Measurements from ENCODE around the gene MAFG.

Gene MAFG

DNA sequence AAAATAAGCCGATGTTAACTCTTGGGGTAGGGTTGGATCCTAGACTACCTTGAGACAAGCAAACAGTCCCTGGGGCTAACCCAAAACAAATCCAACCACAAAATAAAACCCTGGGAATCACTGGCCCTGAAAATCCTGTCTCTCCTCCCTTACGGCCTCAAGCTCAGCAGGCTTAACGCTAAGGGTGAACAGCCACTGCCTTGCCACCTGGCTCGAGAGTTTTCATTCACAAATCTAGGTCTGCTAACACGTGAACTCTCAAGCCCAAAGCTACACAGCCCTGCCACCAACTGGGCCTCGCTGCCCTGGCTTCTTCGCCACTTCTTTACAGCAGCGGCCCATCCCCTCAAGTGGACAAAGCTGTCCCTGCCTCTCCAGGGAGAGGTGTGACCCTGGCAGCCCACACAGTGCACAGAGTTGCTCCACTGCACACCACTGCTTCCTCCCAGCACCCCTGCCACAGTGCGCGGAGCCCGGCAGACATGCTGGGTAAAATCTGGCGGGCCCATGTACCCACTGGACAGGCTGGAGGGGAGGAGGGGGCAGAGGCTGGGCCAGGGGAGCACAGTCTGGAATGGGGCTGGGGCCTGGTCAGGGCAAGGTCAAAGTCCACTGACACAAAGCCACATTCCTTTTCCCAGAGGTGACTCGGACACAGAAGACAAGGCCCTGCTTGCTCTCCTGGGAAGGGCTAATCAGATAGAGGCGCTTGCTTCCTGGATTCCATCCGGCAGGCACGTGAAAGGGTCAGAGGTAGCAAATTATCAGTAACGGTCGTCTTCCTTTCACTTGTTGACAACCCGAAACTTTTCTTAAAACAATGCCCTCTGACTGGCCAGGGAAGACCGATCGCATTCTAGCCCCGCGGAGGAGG, 17.3 kb downstream of the MAFG start:
- no peak for DNase-seq (ENCODE audit: low spot score)

- DNase-seq (ENCODE audit: low spot score) = no peak
Measured at GRCh38 chr17:81909231-81909630, 18.3 kb downstream of the MAFG start.

GRCh38 chr17:81908793-81909192, 18.7 kb downstream of the MAFG start:
- DNase-seq (ENCODE audit: low spot score) = no peak

GRCh38 chr17:81907219-81908145, 20.1 kb downstream of the MAFG start:
- no peak for DNase-seq (ENCODE audit: low spot score)

DNA sequence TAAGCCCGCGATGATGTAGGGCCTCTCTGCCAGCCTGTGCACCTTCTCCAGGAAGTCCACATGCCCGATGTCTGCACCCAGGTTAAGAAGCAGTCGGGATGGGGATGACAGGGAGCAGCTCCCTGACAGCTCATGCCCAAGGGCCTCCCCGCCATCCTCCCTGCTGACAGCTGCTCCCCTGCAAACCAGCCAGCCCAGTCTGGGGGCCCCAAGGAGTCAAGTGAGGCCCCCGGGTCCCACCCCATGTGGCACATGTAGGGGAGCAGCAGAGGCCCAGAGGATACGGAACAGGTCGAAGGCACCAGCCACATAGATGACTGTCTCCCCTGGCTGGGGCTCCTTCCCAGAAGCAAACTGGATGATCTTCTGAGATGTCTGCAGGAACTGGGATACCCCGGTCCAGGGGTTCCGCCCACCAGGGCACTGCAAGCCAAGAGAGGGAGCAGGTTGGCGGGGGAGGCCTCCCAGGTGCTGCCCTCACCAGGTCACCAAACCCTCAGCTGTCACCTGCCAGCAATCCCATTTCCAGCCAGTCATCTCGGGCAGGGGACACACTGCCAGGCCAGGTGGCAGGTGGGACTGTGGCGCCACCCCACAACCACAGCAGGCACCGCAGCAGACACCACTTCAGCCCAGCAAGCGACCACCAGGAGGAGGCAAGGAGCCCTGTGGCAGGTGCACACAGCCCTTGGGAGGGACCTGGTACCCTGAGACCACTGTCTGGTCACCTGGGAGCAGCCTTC, 20.9 kb downstream of the MAFG start:
- no peak for DNase-seq (ENCODE audit: low spot score)

DNA sequence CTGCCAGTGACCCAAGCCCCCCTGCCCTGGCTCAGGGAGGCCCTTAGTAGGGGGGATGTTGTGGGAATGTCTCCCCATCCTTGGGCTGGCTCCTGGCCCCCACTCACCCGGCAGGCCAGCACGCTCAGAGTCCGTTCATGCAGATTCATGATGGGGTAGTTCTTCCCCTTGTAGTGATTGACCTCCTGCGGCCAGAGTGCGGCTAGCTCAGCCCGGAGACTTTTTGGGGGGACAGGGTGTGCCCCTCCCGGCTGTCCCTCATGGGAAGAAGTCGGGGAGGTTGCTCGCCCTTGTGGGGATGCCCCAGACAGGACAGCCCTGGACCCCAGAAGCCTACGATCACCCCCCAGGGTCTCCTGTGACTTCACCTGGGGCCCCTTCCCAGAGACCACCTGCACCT, 21.5 kb downstream of the MAFG start:
- DNase-seq (ENCODE audit: low spot score) = no peak

GRCh38 chr17:81905424-81905875, 22.1 kb downstream of the MAFG start:
- DNase-seq (ENCODE audit: low spot score) = no peak

DNA sequence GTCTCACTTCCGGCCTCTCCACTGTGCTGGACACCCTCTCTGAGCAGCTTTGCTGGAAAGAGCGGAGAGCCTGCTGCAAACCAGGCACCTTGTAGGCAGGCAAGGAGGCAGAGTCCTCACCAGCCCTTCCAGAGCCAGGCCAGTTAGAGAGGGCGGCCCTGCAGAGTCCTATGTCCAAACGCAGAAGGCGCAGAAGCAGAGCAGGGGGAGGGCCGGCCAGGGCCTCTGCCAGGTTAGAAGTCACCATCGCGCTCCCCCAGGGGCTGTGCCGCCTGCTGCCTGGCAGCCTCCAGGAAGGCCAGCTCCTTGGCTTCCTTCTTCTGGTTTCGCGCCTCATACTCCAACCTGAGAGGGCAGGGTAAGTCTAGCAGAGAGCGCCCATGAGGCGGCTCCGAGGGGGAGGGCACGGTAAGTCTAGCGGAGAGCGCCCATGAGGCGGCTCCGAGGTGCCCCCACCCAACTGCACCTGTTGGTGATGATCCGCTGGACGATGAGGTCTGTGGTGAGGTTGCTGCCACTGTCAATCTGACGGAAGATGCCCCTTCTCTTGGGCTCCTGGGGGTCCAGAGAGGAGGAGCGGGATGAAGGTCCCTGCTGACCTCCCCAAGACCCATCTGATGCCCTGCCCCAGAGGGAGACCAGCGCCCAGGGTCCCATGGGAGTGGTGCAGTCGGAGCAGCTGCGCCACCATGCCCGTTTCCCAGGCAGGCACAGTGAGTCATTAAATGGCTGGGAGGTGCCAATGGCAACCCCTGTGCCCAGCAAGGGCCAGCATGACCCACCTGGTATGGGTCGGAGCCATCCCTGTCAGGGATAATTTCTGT, 22.7 kb downstream of the MAFG start:
- DNase-seq (ENCODE audit: low spot score) = no peak

DNA sequence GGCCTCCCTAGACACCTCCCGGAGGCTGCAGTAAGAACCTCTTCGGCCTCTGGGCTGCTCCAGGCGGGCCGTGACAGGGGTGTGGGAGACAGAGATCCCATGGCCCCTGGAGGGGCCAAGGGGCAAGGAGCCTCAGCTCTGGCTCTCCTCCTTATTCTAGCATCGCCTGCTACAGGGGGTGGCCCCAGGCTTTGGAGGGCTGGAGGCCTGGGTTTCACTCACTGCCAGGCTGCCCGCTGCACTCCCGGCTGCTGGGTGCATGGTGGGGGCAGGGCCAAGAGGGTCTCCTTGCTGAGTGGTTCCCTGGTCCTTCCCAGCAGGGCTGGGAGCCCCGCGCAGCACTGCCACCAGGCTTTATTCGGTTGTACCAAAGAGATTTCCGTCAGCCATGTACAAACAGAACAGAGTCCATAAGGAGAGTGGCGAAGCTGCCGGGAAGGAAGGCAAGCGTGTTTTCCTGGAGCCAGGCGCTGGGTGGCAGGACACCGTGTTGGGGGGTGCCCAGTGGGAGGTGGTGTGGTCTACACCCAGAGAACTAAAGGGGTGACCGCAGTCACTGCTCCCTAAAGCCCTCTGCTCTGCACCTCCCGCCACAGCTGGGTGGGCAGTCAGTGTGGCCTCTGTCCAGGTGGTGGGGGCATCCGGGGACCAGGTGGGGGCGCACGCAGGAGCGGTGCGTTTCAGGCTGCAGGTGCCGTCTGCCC, 23.5 kb downstream of the MAFG start:
- no peak for DNase-seq (ENCODE audit: low spot score)

DNA sequence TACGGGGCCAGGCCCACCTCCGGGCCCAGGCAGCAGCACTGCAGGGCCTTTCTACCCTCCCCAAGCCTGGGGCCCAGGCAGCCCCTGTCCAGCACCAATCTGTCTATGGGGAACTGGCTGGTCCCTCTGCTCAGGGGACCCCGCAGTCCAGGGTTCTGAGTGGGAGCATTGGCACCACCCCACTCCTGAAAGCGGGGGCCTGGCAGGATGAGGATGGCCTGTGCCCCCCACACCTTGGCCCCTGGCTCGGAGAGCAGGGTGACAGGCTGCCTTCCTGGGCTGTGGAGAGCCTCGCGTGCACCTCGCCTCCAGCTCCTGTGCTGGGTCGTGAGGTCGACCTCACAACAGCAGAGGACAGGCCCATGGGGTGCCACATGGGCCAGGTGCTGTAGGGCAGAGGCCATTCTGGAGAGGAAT, 24.1 kb downstream of the MAFG start:
- DNase-seq (ENCODE audit: low spot score) = no peak

DNA sequence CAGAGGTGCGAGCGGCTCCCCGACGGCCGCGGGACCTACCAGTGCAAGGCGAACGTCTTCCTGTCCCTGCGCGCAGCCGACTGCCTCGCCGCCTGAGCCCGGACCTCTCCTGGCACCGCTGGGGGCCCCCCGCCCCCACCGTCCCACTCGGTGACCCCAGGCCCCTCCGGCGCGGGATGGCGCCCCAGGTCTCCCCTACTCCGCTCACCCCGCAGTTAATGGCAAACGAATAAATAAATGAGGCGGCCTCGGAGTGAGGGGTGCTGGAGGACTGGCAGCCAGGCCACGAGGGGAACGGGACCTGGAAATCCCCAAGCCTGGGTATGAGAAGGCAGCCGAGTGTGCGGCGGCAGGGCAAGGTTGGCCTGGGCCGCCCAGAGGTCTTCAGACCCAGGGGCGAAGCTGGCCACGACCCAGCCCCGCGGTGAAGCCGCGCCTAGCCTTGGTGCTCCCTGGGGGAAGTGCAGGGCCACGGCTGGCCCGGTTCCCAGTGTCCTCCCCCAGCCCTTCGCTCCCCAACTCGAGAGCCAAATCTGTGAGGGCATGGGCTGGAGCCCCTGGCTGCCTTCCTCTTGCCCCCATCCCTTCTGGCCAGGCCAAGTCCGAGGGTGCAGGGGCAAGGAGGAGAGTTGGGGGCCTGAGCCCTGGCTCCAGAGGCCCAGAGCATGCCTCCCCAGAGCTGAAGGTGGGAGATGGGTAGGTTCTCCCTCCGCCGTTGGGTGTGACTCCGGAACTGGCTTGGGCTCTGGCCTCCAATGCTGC, 24.7 kb downstream of the MAFG start:
- DNase-seq (ENCODE audit: low spot score) = no peak

DNA sequence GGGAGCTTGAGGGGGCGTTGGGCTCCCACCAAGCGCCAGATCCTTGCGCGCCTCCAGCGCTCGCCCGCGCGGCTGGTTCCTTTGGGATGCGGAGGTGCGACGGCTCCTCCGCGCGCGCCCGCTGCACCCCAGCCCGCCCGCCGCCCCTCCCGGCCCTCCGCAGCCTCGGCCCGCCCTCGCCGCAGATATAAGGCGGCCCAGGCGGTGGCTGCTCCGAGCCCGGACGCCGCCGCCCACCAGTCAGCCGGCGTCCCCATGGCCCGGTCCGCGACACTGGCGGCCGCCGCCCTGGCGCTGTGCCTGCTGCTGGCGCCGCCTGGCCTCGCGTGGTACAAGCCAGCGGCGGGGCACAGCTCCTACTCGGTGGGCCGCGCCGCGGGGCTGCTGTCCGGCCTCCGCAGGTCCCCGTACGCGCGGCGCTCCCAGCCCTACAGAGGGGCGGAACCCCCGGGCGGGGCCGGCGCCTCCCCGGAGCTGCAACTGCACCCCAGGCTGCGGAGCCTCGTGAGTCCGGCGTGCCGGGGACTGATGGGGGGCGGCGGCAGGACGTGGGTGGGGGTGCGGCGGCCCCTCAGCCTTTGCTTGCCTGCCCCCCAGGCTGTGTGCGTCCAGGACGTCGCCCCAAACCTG, 25.4 kb downstream of the MAFG start, which contains the start of gene NPB:
Gene NPB, plus strand, starts transcription at position 216 of the 630 bp plus-strand sequence. Its CDS starts 40 bp downstream, at position 256.
- DNase-seq (ENCODE audit: low spot score) = no peak

DNA sequence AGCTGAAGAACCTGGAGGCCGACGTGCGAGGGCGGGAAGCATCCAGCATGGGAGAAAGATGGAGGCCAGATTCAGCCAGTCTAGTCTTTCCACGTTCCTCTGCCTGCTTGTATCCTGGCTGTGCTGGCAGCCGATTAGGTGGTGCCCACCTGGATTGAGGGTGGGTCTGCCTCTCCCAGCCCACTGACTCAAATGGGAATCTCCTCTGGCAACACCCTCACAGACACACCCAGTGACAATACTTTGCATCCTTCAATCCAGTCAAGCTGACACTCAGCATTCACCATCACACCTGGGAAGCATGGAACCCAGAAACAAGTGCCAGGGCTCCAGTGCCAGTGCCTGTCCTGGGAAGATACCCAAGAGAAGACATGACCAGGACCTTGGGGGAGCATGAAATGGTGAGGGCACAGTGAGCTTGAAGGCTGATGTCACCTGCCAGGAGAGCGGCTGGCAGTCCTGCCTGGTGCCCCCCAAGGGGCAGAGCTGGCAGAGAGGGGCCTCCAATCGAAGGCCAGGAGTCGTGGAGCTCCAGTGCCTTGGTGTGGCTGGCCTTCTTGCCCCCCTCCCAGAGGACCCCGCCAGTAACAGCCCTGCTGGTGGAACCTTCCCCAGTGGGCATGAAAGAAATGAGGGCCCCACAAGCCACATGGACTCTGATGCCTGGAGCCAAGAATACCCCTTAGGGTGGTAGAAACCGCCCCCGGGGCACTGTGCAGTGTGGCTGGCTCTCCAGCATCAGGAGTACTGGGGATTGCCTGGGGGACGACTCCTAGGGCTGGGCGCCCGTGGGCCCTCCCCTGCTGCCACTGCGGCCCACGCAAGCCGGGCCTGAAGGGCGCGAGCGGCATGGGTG, 26.1 kb downstream of the MAFG start:
- DNase-seq (ENCODE audit: low spot score) = no peak

GRCh38 chr17:81900181-81900820, 27.2 kb downstream of the MAFG start:
- no peak for DNase-seq (ENCODE audit: low spot score)

DNA sequence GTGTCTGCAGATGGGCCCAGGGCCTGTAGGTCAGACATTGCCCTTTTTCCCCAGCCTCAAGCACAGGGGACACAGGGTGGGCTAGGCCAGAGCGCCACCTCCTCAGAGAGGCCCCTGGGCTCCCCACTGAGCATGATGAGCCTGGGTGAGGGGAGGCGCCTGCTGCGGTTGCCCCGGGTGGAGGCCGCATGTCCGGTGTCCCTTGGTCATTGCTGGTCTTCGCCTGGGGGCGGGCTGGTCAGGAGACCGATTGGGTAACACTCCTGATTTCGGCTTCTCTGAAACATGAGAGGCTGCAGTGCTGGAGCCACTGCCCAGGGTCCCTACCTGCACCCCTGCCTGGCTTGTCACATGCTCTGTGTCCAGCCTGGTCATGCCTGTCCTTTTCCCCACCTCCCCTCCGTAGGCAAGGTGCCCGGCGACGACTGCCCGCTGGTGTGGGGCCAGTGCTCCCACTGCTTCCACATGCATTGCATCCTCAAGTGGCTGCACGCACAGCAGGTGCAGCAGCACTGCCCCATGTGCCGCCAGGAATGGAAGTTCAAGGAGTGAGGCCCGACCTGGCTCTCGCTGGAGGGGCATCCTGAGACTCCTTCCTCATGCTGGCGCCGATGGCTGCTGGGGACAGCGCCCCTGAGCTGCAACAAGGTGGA, 27.9 kb downstream of the MAFG start:
- DNase-seq (ENCODE audit: low spot score) = no peak

GRCh38 chr17:81898885-81899284, 28.6 kb downstream of the MAFG start:
- DNase-seq (ENCODE audit: low spot score) = no peak
